LNCaP clone FGC (cell line): ENCODE results near the gene ESRRB.

Experiments used
- DNase-seq: peaks from one replicate; pipeline ENCODE4 v3.0.0-alpha.2; 2011; ENCODE audit warnings: low read depth
- H3K4me3 ChIP-seq: 2 replicates; pipeline ENCODE4 v1.5.1; 2011; ENCODE audit warnings: mild to moderate bottlenecking, low read depth, low read length, control low read depth
- TF ChIP-seq, protein P1 (sequence below): IDR thresholded peaks from 2 replicates; pipeline ENCODE4 v1.5.1; 2012; ENCODE audit warnings: mild to moderate bottlenecking; ENCODE audit not compliant: control insufficient read depth, insufficient read depth; ENCODE audit errors: extremely low read depth

Gene ESRRB

GRCh38 chr14:76331328-76332011 lies 44.5 kb upstream of the ESRRB start:
- no peak overlapping the region for H3K4me3 ChIP-seq
- TF ChIP-seq, protein P1, sequence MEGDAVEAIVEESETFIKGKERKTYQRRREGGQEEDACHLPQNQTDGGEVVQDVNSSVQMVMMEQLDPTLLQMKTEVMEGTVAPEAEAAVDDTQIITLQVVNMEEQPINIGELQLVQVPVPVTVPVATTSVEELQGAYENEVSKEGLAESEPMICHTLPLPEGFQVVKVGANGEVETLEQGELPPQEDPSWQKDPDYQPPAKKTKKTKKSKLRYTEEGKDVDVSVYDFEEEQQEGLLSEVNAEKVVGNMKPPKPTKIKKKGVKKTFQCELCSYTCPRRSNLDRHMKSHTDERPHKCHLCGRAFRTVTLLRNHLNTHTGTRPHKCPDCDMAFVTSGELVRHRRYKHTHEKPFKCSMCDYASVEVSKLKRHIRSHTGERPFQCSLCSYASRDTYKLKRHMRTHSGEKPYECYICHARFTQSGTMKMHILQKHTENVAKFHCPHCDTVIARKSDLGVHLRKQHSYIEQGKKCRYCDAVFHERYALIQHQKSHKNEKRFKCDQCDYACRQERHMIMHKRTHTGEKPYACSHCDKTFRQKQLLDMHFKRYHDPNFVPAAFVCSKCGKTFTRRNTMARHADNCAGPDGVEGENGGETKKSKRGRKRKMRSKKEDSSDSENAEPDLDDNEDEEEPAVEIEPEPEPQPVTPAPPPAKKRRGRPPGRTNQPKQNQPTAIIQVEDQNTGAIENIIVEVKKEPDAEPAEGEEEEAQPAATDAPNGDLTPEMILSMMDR = no peak
- no peak for DNase-seq

DNA sequence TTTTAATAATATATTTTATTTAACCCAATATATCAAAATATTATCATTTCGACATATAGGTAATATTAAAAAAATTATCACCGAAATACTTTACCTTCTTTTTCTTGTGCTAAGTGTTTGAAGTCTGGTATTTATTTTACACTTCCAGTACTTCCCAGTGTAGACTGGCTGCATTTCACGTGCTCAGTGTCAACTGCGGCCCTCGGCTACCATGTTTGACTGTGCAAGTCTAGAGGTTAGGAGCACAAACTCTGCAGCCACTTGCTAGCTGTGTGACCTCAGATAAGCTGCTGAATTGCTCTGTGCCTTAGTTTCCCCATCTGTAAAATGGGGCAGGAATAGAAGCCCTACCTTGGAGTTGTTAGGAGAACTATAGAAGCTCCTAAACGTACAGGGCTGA lies 42.3 kb upstream of the ESRRB start:
- DNase-seq = no peak
- H3K4me3 ChIP-seq = no peak overlapping the region
- TF ChIP-seq, protein P1 = no peak

DNA sequence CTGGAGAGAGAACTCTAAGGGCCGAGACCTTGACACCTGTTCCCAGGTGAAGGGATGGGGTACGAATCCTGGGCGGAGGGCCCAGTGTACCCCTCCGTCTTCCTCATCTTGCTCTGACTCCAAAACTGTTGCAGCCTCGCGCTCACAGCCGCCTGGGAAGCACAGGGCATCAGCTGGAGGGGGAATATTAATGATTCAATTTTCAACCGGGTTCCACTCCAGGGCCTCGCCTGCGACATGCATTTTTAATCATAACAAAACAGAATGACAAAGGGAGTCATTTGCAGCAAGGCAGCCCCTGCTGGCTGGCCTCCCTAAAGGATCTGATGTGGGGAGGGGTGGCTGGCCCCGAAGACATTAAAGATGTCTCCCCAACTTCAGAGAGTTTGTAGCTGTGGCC lies 41.6 kb upstream of the ESRRB start:
- TF ChIP-seq, protein P1 = no peak
- no peak overlapping the region for H3K4me3 ChIP-seq
- DNase-seq = no peak

GRCh38 chr14:76336876-76337275 lies 39.1 kb upstream of the ESRRB start:
- DNase-seq = no peak
- no peak overlapping the region for H3K4me3 ChIP-seq
- TF ChIP-seq, protein P1 = no peak

DNA sequence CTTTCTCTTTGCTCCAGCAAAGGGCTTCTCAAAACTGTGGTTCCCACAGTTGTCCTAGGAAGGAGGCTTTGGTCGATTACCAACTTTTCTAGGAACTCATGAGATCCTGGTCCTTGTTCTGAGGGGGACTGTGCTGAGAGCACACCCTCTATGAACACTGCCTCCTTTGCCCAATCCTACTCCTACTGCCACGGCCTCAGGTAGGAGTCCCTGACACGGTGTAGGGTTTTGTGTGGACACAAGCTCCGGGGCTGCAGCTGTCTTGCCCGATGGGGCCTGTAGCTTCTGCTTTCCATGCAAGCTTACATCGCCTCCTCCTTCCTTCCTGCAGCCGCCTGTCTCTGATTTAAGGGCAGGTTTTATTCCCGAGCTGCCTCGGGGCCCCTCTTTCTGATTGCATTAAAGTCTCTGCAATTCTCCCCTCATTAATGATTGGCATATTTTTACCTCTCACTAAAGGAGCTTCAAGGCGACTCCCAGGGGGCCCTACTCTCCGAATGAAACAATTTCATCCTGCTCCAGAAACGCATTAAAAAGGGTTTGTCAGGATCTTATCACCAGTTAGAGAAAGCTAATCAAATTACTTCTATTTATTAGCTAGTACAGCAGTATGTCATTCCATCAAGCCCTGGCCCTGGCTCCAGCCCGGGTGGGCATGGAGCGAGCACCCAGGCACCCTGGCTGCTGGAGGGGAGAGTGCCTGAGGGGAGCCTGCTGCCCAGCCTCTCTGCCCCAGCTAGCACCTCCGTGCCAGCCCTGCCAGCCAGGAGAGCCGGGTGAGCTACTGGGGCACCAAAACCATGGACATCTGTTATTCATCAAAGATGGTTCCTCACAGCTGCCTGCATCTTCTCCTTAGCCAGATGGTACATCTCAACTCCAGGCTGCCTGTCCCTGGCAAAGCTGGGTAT lies 38.0 kb upstream of the ESRRB start:
- DNase-seq = no peak
- TF ChIP-seq, protein P1 = no peak
- no peak overlapping the region for H3K4me3 ChIP-seq

DNA sequence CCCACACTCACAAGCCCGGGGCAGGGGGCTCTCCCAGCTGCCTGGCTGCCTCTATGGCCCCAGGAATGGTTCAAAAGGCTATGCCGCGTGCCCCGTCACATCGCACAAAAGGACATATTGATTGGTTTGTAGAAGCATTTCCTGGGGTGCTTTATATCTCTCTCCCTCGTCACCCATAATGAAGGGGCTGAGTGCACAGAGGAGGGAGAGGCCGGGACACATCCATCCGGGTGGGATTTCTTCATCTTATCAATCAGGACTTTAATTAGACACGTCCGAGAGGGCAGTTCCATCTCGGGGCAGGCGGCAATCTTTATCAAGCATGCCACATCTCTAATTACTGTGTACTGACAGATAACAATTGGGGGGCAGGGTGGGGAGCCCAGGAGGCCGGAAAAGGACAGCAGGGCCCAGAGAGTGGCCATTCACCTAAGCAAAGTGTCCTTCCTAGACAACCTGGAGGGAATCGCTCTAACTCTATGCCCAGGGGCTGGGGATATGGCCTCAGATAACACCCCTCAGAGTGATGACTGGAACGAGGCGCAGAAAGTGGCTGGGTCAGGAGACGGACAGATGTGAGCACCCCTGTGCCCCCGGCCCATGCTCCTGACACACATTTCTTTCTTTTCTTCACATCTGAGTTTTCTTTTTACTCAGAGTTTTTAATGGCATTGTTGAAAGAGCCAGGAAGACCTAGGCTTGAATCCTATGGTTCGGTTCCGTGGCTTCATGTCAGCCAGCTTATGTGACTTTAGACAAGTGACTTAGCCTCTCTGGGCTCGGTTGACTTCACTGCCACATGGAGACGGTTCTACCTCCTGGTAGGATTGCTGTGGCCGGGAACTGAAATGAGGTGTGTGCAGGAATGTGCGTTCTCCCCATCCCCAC lies 36.0 kb upstream of the ESRRB start:
- H3K4me3 ChIP-seq = no peak overlapping the region
- DNase-seq = no peak
- TF ChIP-seq, protein P1 = no peak
